Fibroblast of the aortic adventitia (primary cell): ENCODE measurements around the gene NRIP1. TPM values are rescaled to one million over a fixed set of nuclear protein-coding genes. Genes with fewer than 3 reads are reported as not detected.

Experiments
- DNase-seq: peaks from one replicate; pipeline ENCODE4 v3.0.0-alpha.2; 2010; ENCODE audit warnings: low read depth
- H3K4me3 ChIP-seq: 2 replicates; pipeline ENCODE4 v1.5.1; 2011; ENCODE audit warnings: low read depth, mild to moderate bottlenecking, control low read depth, low read length, moderate library complexity
- total RNA-seq: library from RNA; depleted of rRNA; stranded (reverse); fragments of >200 nt; gene quantifications from 2 replicates; pipeline ENCODE4 v1.2.3, GENCODE V29; 2012; ENCODE audit warnings: low replicate concordance
- TF ChIP-seq, protein P1 (sequence below): IDR thresholded peaks from 2 replicates; pipeline ENCODE4 v1.5.1; 2011; ENCODE audit warnings: mild to moderate bottlenecking, low read length, control low read depth, inconsistent platforms; ENCODE audit not compliant: insufficient read depth

Gene NRIP1
- total RNA-seq, 1 donor: 34.8 TPM

DNA sequence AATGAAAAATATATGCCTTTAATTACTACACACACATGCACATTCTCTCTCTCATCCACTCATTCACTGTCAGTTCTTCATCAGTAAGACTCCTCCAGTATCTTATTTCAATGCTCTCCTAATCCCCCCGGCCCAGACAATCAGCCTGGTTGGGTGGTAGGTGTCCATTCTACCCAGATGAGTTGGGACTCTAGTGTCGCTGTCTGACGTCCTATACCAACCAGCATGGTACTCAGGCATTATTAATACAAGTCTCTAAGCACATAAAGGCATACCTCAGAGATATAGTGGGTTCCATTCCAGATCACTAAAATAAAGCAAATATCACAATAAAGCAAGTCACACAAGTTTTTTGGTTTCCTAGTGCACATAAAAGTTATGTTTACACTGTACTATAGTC, 19.8 kb downstream of the NRIP1 start:
- no peak overlapping the region for H3K4me3 ChIP-seq
- TF ChIP-seq, protein P1, sequence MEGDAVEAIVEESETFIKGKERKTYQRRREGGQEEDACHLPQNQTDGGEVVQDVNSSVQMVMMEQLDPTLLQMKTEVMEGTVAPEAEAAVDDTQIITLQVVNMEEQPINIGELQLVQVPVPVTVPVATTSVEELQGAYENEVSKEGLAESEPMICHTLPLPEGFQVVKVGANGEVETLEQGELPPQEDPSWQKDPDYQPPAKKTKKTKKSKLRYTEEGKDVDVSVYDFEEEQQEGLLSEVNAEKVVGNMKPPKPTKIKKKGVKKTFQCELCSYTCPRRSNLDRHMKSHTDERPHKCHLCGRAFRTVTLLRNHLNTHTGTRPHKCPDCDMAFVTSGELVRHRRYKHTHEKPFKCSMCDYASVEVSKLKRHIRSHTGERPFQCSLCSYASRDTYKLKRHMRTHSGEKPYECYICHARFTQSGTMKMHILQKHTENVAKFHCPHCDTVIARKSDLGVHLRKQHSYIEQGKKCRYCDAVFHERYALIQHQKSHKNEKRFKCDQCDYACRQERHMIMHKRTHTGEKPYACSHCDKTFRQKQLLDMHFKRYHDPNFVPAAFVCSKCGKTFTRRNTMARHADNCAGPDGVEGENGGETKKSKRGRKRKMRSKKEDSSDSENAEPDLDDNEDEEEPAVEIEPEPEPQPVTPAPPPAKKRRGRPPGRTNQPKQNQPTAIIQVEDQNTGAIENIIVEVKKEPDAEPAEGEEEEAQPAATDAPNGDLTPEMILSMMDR: no peak
- no peak for DNase-seq

DNA sequence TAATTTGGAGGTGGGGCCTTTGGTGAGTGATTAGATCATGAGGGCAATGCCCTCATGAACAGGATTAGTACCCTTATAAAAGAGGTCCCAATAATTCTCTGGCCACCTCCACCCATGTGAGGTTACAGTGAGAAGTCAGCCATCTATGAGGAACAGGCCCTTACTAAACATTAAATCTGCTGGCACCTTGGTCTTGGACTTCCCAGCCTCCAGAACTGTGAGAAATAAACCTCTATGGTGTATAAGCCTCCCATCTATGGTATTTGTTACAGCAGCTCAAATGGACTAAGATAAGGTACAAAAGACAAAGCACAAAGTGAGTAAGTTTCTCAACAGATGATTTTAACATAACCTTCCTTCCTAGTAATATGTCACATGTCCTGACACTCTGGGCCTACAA, 22.3 kb downstream of the NRIP1 start:
- no peak for DNase-seq
- TF ChIP-seq, protein P1: no peak
- H3K4me3 ChIP-seq: no peak overlapping the region

DNA sequence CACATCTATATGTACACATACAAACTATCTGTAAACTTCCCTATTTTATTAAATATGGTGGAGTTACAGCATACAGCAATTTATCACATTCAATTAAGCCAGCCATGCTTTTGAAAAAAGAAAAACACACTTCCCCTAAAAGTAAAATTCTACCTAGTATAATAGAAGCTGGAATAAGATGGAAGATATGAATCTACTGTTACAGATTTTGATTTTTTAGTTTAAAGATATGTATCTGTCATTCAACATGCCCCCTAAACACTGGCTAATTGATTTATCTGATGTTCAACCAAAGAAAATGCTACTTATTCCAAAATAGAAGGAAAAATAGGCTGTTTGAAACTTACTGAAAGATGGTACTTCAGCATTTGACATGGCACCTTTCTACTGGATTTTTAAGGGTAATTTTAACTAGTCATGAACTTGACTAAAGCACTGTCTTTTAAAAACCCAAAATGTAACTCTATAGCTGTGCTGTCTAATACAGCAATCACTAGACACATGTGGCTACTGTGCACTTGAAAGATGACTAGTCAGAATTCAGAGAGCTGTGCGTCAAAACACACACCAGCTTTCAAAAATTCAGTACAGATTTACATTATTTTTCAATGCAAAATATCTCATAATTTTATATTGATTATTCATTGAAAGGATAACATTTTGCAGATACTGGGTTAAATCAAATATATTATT, 25.0 kb downstream of the NRIP1 start:
- no peak overlapping the region for H3K4me3 ChIP-seq
- no peak for DNase-seq
- TF ChIP-seq, protein P1: no peak

DNA sequence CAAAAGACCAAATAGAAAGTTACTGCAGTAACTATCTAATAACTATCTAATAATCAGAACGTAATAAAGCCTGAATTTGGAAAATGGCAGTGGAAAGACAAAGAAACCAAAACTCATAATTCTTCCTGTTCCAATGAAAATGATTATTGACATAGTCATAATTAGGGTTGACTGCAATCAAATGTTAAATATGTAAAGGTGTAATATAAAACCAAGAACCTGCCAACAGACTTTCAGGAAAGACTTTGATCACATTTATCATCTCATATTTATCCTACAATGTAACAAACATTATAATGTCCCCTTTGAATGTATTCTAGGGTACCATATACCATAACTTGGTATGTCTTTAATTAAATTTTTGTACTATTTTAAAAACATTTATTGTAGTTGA, 26.9 kb downstream of the NRIP1 start:
- H3K4me3 ChIP-seq: no peak overlapping the region
- DNase-seq: no peak
- TF ChIP-seq, protein P1: no peak

DNA sequence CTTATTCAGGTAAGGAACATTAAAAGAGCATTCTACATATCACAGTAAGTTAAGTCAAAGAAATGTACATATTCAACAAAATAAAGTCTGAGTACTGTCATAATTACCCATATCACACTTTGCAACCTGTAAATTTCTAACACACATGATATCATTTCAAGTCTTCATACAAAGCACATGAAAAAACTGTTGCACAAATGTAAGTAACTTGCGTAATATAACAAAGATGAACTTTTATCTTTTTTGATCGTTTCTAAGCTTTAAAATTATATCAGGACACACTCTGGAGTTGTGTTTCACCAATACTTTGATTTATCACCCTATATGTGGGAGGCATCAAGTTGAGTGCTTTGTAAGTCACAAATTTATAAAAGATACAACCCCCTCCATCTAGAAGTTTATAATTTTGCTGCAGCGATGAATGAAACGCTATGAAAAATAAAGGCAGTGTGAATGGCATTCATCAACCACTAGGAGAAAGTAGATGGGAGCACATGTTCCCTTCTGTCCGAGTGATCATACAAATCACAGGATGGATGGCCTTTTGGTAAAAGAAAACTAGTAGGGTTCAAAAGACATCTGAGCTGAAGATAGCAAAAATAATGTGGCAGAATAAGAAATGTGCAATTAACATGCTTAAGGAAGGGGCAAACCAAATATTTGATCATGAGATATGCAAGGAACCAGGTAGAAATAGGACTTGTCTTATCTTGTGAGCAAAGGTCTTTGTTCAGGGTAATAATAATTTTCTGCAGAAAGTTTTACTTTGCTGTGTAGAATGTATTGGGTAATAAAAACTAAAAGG, 27.5 kb downstream of the NRIP1 start:
- no peak for DNase-seq
- no peak overlapping the region for H3K4me3 ChIP-seq
- TF ChIP-seq, protein P1: no peak

DNA sequence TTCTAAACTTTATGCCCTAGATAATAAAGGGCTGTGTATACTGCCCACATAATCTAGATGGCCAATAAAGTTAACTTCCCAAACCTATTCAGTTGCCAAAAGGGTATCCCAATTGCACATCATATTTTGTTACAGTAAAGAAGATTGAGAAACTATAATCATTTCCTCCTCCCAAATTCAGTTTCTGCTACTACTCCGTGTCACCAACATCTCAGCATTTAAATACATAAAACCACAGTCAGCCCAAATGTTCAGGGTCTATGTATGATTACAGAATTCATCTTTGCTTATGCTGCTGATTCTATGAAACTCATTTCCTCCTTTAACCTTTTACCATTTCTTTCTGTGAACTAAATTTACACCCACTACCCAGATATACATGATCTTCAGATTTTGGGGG, 28.6 kb downstream of the NRIP1 start:
- H3K4me3 ChIP-seq: no peak overlapping the region
- no peak for DNase-seq
- TF ChIP-seq, protein P1: no peak
